Putamen (tissue), 1 donor: ENCODE data around the gene RHBDD2.
"Not testable (repeated sequence)": the region's sequence is repeated elsewhere in the genome, so short reads cannot be mapped to it uniquely, and the experiment has no call there.

Experiments used
- DNase-seq: peaks from one replicate; pipeline ENCODE4 v3.0.0-alpha.2; 2016; ENCODE audit warnings: low spot score

Gene RHBDD2

DNA sequence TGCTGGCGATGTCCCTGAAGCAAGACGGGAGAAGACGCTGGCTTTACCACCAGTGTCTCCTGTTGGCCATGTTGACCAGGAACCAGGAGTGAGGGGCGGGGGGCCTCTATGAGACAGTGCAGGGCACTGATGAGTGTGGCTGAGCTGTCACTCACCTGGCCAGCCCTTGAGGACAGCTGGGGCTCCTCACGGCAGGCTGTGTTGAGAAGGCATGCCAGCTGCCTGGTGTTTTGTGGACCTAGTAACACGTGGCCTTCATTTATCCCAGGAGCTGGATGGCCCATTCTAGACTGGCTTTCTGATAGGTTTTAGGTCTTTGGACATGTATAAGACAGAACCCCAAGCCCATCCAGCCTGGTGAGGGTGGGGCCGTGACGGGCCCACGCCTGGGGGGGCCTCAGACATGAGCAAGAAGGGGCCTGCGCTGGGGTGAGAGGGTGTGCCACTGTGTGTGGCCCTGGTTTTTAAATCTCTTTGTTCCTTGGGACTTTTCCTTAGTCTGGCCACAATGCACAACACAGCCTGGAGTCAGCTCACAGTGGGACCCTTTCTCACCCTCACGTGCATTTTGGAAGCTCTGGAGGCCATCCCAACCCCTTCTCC is 10.5 kb downstream of the RHBDD2 start:
- no peak for DNase-seq

DNA sequence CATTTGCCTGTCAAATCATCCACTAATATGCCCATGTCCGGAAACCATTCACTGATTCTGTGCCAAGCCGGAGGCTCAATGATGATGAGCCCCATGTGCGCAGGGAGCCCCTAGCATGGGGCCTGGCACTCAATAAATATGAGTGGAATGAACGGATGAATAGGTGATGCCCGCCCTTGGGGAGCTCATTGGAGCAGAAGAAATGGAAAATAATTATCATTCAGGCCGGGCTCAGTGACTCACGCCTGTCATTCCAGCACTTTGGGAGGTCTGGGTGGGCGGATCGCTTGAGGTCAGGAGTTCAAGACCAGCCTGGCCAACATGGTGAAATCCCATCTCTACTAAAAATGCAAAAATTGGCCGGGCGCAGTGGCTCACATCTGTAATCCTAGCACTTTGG is 11.0 kb downstream of the RHBDD2 start:
- no peak for DNase-seq

DNA sequence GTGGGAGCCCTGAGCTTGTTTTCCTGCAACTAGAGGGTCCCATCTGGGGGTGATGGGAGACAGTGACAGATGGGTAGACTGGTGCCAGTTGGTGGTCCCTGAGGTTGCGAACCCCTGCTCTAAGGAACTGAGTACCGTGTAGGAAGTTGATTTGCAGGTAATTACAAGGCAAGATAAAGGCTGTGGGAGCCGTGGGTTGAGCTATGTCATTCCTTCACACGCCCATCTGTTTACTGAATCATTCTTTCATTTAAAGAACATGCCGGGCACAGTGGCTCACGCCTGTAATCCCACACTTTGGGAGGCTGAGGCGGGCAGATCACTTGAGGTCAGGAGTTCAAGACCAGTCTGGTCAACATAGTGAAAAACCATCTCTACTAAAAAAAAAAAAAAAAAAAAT is 12.4 kb downstream of the RHBDD2 start:
- not testable (repeated sequence) for DNase-seq

DNA sequence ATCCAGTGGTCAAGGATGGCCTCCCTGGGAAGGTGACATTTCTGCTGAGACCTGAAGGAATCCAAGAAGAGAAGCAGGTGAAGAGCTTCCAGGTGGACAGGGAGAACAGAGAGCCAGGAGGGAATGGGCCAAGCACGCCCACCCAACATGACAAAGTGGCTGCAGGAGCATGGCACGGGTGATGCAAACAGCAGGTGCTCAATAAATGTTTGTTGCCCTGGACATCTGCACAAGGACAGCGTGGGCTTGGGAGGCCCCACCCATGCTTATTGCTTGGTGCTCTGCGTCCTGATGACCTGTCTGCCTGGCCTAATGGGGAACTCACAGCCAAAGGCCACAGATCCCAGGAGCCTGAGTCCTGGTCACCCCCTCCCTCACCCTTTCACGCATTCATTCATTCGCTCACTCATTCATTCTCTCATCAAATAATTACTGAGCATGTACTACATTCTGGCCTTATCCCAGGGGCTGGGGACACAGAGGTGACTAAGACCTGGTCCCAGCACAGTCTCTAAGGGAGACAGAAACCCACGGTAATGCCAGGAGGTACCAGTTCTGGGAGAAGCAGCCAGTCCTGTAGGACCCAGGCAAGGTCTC is 13.1 kb downstream of the RHBDD2 start:
- no peak for DNase-seq

DNA sequence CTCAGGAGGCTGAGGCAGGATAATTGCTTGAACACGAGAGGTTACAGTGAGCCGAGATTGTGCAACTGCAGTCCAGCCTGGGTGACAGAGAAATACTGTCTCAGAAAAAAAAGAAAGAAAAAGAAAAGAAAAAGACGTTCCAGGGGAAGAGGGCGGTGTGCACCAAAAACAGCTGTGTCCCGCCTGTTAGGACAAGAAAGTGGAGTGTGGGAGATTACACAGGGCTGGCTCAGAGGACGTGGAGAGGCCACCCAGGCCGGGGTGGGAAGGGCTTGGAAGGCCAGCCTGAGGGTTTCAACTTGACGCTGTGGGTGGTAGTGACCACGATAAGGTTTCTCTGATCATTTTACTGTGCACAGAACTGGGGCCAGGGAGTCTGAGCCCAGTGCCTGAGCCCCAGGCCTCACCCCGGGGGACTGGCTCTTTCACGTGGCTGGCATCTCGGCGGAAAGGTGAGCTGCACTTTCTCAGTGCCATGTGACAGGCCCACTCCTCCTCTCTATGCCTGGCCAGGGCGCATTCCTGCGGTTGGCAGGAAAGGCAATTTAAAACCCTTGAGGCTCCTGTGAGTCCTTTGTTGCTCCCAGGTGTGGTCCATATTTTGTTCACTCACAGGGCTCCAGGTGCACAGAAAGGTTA is 13.9 kb downstream of the RHBDD2 start:
- no peak for DNase-seq

DNA sequence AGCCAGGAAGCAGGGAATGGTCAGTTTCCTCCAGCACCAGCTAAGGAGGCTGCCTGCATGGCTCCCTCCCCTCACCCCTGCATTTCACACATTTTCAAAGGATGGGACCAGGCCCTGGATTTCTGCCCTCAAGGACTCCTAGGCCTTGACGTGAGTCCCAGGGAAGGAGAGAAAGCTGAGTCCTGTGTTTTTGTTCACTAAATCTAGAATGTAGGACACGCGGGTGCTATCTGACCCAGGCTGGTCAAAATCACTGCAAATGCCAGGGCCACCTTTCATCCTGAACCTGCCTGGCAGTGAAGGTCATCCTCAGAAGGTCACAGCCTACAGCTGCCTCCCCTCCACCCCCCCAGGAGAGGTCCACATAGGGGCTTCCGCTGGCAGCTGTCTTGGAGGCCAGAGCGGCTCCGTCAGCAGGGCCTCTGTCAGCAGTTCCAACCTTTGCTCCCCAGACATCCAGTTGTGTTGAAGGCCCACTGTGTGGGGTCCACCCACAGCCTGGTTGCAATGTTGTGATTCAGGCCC is 18.0 kb downstream of the RHBDD2 start:
- DNase-seq, result no peak

DNA sequence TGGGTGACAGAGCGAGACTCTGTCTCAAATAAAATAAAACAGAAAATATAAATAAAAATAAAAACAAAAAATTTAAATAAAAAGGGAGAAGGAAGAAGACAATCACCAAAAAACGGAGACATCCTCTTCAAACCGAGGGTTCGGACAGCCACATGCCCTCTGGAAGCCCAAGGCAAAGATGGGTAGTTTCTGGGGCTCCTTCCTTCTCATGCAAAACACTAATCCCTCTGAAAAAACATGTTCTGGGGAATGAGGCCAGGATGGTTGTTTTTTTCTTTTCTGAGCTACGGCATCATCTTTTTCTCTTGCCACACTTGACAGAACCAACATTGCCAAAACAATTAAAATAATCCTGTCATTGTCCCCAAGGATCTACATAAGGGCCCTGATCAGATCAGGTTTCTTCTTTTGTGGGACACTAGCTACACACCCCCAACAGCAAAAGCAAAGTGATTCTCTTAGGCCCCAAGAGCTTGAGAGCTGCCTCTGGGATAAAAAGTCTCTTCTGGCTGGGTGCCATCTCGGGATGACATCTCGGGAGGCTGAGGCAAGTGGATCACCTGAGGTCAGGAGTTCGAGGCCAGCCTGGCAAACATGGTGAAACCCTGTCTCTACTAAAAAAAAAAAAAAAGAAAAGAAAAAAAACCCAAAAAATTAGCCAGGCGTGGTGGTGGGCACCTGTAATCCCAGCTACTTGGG is 21.9 kb downstream of the RHBDD2 start:
- no peak for DNase-seq

DNA sequence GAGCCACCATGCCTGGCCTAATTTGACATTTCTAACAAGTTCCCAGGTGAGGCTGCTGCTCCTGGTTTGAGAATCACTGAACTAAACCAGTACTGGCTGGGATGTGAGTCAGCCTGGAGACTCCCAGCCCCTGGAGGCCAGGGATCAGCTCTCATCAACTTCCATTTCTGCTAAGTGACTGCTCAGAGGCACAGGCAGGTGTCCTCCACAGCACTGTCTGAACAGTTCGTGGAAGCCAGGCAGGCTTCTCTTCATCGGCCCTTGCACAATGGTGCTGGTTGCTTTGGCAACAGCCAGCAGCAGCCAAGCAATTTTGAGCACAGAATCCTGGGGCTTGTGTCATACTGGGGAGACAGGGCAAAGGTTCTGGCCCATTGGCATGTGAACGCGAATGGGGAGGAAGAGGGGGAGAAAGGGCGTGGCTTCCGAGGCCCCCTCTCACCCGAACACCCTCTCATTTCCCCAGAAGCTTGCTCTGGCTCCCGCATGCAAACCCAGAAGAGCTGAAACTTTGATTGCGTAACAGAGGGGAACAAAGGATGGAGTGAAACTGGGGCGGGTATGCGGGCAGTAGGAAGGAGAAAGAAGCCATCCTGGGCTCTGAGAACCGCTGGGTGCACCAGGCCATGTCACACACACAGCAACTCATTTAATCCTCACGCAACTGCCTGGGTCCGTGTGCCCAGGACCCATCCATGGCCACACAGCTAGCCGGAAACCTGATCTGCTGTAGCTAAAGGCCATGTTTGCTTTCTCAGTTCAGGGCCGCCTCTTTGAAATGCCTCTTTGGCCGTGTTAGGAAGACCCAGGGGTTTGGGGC is 27.2 kb downstream of the RHBDD2 start:
- peak; percentile 69 for DNase-seq

DNA sequence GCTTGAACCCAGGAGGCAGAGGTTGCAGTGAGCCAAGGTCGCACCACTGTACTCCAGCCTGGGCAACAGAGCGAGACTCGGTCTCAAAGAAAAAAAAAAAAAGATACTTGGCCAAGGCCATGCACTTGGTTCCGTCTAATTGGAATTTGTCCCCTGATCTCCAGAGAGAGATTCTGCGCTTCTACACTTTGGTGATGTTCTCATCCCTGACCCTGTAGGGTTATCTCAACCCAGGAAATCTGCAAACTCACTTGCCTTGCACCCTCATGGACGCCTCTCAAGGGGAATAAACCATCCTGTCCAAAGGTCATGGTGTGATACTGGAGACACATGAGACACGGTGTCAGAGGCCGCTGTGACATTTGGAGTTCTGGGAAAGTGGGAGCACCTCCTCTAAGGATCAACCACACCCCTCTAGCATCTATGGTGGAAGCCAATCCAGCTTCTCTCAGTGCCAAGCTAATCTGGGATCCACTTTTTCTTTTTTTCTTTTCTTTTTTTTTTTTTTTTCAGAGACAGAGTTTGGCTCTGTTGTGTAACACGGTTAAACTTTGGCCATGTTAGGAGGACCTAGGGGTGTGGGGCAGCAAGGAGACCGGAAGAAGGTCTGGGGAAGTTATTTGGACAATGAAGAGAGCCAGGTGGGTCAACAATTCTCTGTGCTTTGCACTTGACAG is 28.3 kb downstream of the RHBDD2 start:
- no peak for DNase-seq

DNA sequence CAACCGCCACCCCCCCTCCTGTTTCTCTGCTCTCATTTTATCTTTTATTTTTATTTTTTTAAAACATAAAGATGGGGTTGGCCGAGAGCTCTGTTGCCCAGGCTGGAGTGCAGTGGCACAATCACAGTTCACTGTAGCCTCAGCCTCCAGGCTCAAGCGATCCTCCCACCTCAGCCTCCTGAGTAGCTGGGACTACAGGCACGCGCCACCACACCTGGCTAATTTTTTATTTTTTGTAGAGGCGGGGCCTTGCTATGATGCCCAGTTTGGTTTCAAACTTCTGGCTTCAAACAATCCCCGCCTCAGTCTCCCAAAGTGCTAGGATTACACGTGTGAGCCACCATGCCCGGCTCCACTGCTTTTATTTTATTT is 28.8 kb downstream of the RHBDD2 start:
- DNase-seq, result not testable (repeated sequence)

DNA sequence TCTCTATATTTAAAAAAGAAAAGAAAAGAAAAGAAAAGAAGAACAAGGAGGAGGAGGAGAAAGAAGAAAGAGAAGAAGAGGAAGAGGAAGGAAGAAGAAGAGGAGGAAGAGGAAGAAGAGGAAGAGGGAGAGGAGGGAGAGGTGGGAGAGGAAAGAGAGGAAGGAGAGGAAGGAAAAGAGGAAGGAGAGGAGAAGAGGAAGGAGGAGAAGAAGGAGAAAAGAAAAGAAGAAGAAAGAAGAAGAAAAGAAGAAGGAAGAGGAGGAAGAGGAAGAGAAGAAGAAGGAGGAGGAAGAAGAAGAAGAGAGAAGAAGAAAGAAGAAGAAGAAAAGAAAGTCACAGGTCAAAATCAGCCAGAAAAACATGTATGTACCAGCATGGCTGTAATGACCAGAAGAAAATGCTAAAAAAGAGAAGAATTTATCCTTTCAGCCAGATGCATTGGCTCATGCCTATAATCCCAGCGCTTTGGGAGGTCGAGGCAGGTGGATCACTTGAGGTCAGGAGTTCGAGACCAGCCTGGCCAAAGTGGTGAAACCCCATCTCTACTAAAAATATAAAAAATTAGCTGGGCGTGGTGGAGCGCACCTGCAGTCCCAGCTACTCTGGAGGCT is 30.8 kb downstream of the RHBDD2 start:
- no peak for DNase-seq

DNA sequence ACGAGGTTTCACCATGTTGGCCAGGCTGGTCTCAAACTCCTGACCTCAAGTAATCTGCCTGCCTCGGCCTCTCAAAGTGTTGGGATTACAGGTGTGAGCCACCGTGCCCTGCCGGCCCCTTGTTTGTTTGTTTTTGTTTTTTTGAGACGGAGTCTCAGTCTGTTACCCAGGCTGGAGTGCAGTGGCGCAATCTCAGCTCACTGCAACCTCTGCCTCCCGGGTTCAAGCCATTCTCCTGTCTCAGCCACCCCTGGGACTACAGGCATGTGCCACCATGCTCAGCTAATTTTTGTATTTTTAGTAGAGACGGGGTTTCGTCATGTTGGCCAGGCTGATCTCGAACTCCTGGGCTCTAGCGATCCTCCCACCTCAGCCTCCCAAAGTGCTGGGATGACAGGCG is 32.4 kb downstream of the RHBDD2 start:
- not testable (repeated sequence) for DNase-seq

DNA sequence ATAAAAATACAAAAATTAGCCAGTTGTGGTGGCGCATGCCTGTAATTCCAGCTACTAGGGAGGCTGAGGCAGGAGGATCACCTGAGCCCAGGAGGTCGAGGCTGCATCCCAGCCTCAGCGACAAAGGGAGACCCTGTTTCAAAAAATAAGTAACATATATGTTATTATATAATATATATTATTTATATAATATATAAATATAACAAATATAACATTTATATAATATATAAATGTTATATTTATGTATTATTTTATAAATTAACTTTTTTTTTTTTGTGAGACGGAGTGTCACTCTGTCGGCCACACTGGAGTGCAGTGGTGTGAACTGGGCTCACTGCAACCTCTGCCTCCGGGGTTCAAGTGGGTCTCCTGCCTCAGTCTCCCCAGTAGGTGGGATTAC is 34.6 kb downstream of the RHBDD2 start:
- no peak for DNase-seq

DNA sequence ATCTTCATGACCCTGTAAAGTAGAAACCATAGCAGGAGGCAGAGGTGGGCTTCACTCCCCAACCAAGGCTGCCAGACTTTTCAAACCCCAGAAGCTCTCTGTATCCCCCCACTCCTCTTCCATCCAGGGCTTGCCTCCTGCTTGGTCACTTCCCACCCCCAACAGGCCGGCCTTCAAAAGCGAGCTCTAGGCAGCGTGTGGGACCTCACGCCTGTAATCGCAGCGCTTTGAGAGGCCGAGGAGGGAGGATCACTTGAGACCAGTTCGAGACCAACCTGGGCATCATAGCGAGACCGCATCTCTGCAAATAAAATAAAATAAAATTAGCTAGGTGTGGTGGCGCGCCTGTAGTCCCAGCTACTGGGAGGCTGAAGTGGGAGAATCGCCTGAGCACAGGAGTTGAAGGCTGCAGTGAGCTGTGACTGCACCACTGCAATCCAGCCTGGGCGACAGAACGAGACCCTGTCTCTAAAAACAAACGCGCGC is 35.4 kb downstream of the RHBDD2 start:
- DNase-seq, result no peak

DNA sequence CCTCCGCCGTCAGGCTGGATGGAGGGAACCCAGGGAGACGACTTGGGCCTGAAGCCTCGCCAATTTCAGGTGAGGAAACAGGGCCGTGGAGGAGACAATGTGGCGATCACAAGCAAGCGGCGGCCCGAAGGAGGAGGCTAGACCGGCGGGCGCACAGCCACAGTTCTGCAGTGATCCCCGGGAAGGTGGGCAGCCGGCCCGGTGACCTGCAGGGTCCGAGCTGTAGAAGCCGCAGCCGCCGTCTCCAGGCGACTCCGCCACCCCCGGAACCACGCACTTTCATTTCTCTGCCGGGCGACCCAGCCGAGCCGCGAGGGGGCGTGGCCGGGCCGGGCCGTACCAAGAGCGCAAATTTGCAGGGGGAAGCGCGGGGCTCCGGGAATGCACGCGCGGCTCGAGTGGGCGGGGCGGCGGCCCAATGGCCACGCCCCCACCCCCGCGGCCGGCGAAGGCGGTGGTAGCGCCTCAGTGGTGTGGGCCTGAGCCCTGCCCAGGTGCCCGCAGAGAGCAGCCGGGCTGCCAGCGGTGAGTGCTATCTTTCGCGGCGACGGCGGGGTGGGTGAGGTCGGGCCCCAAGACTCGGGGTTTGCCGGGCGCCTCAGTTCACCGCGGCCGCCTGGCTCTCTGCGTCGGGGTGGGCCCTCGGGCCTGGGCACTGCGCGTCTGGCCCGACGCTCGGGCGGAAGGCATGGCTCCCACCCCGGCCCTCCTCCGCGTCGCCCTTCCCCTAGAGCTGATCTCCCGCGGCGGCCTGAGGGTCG is 36.0 kb downstream of the RHBDD2 start, which contains the start of gene POR:
Gene POR (plus strand): TSS at position 501 of the 761 bp plus-strand sequence. CDS start 38,847 bp downstream, outside the sequence.
- DNase-seq, result peak; percentile 95

DNA sequence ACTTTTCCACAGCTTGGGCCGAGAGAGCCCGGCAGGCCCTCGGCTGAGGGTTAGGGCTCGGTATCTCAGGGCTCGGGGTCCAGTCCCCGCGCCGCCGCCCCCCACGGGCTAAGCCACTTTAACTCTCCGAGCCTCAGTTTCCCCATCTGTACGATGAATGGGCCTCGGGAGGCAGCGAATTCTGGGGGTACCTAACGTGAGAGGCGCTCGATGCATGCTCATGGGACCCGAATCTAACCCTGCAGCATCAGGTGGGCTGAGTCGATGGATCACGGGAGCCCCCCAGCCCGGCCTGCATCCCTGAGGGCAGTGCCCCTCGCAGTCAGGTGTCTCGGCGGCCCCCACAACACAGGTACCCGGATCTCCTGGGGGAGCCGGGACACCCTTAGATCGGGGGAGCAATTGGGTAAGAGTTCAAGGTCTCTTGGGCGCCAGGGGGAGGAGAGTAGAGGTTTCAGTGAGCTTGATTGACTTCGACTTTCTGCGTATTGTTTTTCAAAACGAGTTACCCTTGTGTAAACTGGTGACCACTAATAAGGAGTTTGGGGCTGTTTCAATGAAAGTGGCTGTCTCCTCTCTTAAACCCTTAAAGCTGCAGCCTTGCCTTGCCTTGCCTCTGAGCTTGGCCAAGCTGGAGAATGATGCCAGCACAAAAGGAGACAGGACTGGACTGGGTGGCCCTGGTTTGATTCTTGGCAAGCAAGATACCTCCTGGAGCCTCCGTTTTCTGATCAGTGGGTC is 36.8 kb downstream of the RHBDD2 start:
- peak; percentile 16 for DNase-seq

DNA sequence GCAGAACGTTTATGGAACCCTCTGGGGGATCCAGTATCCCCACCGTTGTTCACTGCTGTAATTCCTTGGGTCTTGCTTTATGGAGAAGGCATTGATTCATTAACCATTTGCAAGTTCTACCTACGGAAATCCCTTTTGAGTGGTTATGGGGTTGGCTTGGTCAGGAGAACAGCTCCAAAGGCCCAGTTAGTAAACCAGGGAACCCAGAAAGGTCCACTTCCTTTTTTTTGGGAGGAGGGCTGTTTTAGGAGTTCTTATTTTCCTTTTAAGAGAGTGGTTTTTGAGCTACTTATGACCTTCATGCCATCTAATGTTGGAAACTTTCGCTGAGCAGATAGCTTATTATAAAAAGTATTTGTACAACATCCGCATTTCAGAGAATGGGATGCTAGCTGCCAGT is 37.4 kb downstream of the RHBDD2 start:
- no peak for DNase-seq

DNA sequence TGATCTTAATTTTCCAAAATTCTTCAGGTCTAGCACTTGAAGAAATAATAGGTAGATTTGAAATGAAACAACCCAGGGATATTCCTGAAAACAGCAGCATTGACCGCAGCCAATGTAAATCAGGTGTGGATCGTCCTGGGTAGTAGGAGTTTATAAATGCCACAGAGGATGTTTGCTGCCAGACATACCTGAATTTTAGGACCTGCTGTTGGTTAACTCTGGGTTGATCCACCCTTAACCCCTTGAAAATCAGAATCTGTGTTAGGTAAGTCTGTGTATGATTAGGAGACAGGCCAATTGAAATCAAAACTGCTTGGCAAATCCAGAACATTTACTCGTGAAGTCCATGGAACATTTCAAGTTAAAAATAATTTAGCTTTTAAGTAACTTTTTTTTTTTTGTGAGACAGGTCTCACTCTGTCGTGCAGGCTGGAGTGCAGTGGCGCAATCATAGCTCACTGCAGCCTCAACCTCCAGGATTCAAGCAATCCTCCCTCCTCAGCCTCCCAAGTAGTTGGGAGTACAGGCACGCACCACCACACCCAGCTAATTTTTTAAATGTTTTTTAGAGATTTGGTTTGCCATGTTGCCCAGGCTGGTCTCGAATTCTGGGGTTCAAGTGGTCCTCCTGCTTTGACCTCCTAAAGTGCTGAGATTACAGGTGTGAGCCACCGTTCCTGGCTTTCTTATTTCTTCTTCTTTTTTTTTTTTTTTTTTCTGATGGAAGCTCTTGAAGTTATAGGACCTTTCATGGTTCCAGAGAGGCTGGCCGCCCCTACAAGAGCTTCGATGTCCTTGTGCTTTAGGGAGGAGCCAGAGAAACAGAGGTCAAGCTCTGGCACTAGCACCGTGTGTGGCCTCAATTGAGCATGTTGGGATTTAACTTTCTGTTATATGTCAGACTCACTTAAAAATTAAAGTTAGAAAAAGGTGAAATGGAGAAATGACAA is 38.1 kb downstream of the RHBDD2 start:
- no peak for DNase-seq
